ENCODE measurements around the gene WNT7A. TPM values are rescaled to one million over a fixed set of nuclear protein-coding genes. Genes with fewer than 3 reads are reported as not detected.

WNT7A gene
- total and polyA plus RNA-seq, 2 donors (not counting 1 experiment from before 2014, with no cell fraction given), result not detected

DNA sequence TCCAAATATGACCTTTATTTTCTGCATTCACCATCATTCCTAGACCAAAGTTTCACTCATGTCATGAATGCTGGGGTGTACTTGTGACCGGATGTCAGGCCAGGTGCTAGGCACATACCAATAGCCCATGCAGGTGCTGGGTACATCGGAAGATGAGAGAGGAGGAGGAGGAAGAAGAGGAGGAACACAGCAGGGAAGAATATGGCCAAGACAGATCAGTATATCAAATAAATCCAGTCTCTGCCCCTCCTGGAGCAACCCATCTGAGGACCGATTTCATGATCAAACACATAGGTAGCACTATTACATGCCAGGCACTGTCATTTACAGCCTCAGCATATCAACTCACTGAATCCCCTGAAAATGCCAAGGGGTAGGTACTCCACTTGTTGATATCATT is 3.0 kb upstream of the WNT7A start:
- CTCF ChIA-PET, result no interaction called here
- Histone ChIP-seq H2AFZ (ENCODE audit: insufficient read depth, low read depth, low read length, poor library complexity, severe bottlenecking) (no peak overlapping the region), H3K4me3 (ENCODE audit: control extremely low read depth in 1 of 5, extremely low read depth in 1 of 5, insufficient read depth in 1 of 5, low read depth in 2 of 5, low read length in 4 of 5) (no peak overlapping the region), H3K4me1 (ENCODE audit: control insufficient read depth in 2 of 2, insufficient read depth in 2 of 2, low read length in 2 of 2) (peaks cover 23 to 27% of the 10 kb centered on the region in 2 donors), H3K27ac (ENCODE audit: low read length in 2 of 2) (no peak overlapping the region), H3K36me3 (replicated peaks in 1 of 2; ENCODE audit: control extremely low read depth in 1 of 2, control insufficient read depth in 1 of 2, extremely low read depth in 1 of 2, insufficient read depth in 2 of 2, low read length in 1 of 2) (no peaks in the 10 kb centered on the region), H3K9me3 (ENCODE audit: control extremely low read depth in 1 of 3, control insufficient read depth in 2 of 3, insufficient read depth in 1 of 3, low read length in 2 of 3) (peaks cover 0 to 10% (median 0%) of the 10 kb centered on the region in 3 donors), H3K4me2 (replicated peaks; ENCODE audit: low read depth, low read length, poor library complexity, severe bottlenecking) (no peak overlapping the region), H3K27me3 (replicated peaks in 1 of 4; ENCODE audit: control extremely low read depth in 1 of 4, control insufficient read depth in 3 of 4, insufficient read depth in 4 of 4, low read length in 3 of 4) (peaks cover 0 to 52% (median 24%) of the 10 kb centered on the region in 4 experiments), H3K79me2 (ENCODE audit: control insufficient read depth, insufficient read depth, low read length) (no peaks in the 10 kb centered on the region), H3K9ac (ENCODE audit: low read length) (no peak overlapping the region), H4K20me1 (ENCODE audit: control insufficient read depth, insufficient read depth, low read length, poor library complexity, severe bottlenecking) (no peaks in the 10 kb centered on the region)
- intact Hi-C loops (cut with micrococcal nuclease), result no loop called here
- no peak overlapping the region for H3K27ac Mint-ChIP-seq
- H3K4me3 Mint-ChIP-seq, result no peak overlapping the region
- TF ChIP-seq EZH2 (IDR thresholded peaks at IDR 0.05; ENCODE audit: borderline replicate concordance, insufficient read depth, low read depth, low read length, poor library complexity, severe bottlenecking) (no peak), CTCF (IDR thresholded peaks at IDR 0.05) (no peak)
- H3K4me1 Mint-ChIP-seq, result peaks cover 9% of the 10 kb centered on the region
- DNase-seq (no peak), ATAC-seq (ENCODE audit: low read depth) (no peak)
- WGBS (ENCODE audit: insufficient coverage), result 100% methylated on average over 2 of the region's 3 CpGs
- peaks cover 51% of the 10 kb centered on the region for H3K27me3 Mint-ChIP-seq
- H3K9me3 Mint-ChIP-seq (ENCODE audit: insufficient read depth), result no peaks in the 10 kb centered on the region
- POLR2A ChIA-PET, result no interaction called here

- CTCF ChIA-PET, result interaction anchor here (0.7 to 1.4 kb wide), 2 partner anchors 8 to 10 kb away, joined by 3 read pairs; no protein-coding TSS in a partner anchor
- H3K4me2 ChIP-seq (replicated peaks; ENCODE audit: low read depth, low read length, poor library complexity, severe bottlenecking), result no peak overlapping the region
- H4K20me1 ChIP-seq (ENCODE audit: control insufficient read depth, insufficient read depth, low read length, poor library complexity, severe bottlenecking), result no peaks in the 10 kb centered on the region
- H3K36me3 ChIP-seq (replicated peaks in 1 of 2; ENCODE audit: control extremely low read depth in 1 of 2, control insufficient read depth in 1 of 2, extremely low read depth in 1 of 2, insufficient read depth in 2 of 2, low read length in 1 of 2), result no peaks in the 10 kb centered on the region
- DNase-seq, result no peak
- Mint-ChIP-seq H3K9me3 (ENCODE audit: insufficient read depth) (no peaks in the 10 kb centered on the region), H3K27me3 (peaks cover 60% of the 10 kb centered on the region), H3K4me1 (peaks cover 11% of the 10 kb centered on the region), H3K4me3 (no peak overlapping the region), H3K27ac (no peak overlapping the region)
- peaks cover 0 to 14% (median 0%) of the 10 kb centered on the region in 3 donors for H3K9me3 ChIP-seq (ENCODE audit: control extremely low read depth in 1 of 3, control insufficient read depth in 2 of 3, insufficient read depth in 1 of 3, low read length in 2 of 3)
- ATAC-seq (ENCODE audit: low read depth), result no peak
- H3K4me3 ChIP-seq (ENCODE audit: control extremely low read depth in 1 of 5, extremely low read depth in 1 of 5, insufficient read depth in 1 of 5, low read depth in 2 of 5, low read length in 4 of 5), result no peak overlapping the region
- TF ChIP-seq CTCF (IDR thresholded peaks at IDR 0.05) (no peak), EZH2 (IDR thresholded peaks at IDR 0.05; ENCODE audit: borderline replicate concordance, insufficient read depth, low read depth, low read length, poor library complexity, severe bottlenecking) (no peak)
- H3K4me1 ChIP-seq (ENCODE audit: control insufficient read depth in 2 of 2, insufficient read depth in 2 of 2, low read length in 2 of 2), result peaks cover 23 to 27% of the 10 kb centered on the region in 2 donors
- 90% methylated on average over 6 of the region's 7 CpGs for WGBS (ENCODE audit: insufficient coverage)
- intact Hi-C loops (cut with micrococcal nuclease), result no loop called here
- no peaks in the 10 kb centered on the region for H3K79me2 ChIP-seq (ENCODE audit: control insufficient read depth, insufficient read depth, low read length)
- H3K27me3 ChIP-seq (replicated peaks in 1 of 4; ENCODE audit: control extremely low read depth in 1 of 4, control insufficient read depth in 3 of 4, insufficient read depth in 4 of 4, low read length in 3 of 4), result peaks cover 0 to 56% (median 27%) of the 10 kb centered on the region in 4 experiments
- POLR2A ChIA-PET, result no interaction called here
- H2AFZ ChIP-seq (ENCODE audit: insufficient read depth, low read depth, low read length, poor library complexity, severe bottlenecking), result no peak overlapping the region
- no peak overlapping the region for H3K27ac ChIP-seq (ENCODE audit: low read length in 2 of 2)
- no peak overlapping the region for H3K9ac ChIP-seq (ENCODE audit: low read length)
Measured at GRCh38 chr3:13881536-13882410, 1.9 kb upstream of the WNT7A start.

All from B cell (primary cell).